Activated CD8-positive, alpha-beta T cell treated with anti-CD3 and anti-CD28 coated beads for 36 hours (primary cell): ENCODE results near the gene CCR5. TPM values are rescaled to one million over a fixed set of nuclear protein-coding genes. Genes with fewer than 3 reads are reported as not detected.
A peak's percentile ranks its signal among the peaks of the same experiment; 100 is the strongest.

Source experiments
- ATAC-seq: fragments of 200-7000 bp; cut with Tn5 transposase; one replicate; pipeline ENCODE4 v1.10.0; 2021; ENCODE audit warnings: mild to moderate bottlenecking, moderate library complexity
- CTCF ChIA-PET: fragments of 350-600 bp; sonication (Branson Sonifier 250); formaldehyde crosslinking; loops from one replicate; lab custom pipeline; 2021; ENCODE audit warnings: antibody characterized with exemption; lab: Charles Lee
- POLR2A ChIA-PET: fragments of 350-600 bp; sonication (Branson Sonifier 250); formaldehyde crosslinking; loops from one replicate; lab custom pipeline; 2021; ENCODE audit warnings: antibody characterized with exemption; lab: Charles Lee
- DNase-seq: peaks from one replicate; pipeline ENCODE4 v3.0.0-alpha.2; 2020
- H3K27ac Mint-ChIP-seq: one replicate; pipeline ENCODE4 v1.8.0; 2021; ENCODE audit warnings: mild to moderate bottlenecking, mixed read lengths
- H3K27me3 Mint-ChIP-seq: one replicate; pipeline ENCODE4 v1.8.0; 2021; ENCODE audit warnings: mixed read lengths
- H3K36me3 Mint-ChIP-seq: one replicate; pipeline ENCODE4 v1.8.0; 2021; ENCODE audit warnings: low read depth, mixed read lengths
- H3K4me1 Mint-ChIP-seq: one replicate; pipeline ENCODE4 v1.8.0; 2021; ENCODE audit warnings: low read depth, mixed read lengths
- H3K4me3 Mint-ChIP-seq: one replicate; pipeline ENCODE4 v1.8.0; 2021; ENCODE audit warnings: mild to moderate bottlenecking, moderate library complexity, mixed read lengths
- H3K9me3 Mint-ChIP-seq: one replicate; pipeline ENCODE4 v1.8.0; 2021; ENCODE audit warnings: mixed read lengths
- CTCF ChIP-seq: fragments of 200-600 bp; IDR thresholded peaks from one replicate; pipeline ENCODE4 v1.8.0; 2022; ENCODE audit warnings: antibody characterized with exemption, mild to moderate bottlenecking
- intact Hi-C: fragments of 100-400 bp; cut with micrococcal nuclease; formaldehyde crosslinking; loops from one replicate; pipeline ENCODE4 v1.10.0; 2022
- total RNA-seq, 2 experiments: library from RNA; stranded (reverse); gene quantifications; one replicate each; pipeline ENCODE4 v1.2.3, GENCODE V29; 2021

Gene CCR5
- total RNA-seq, 2 experiments from 2014 or later: 1.7 to 2.2 TPM

- DNase-seq (no peak), ATAC-seq (no peak)
- ChIA-PET POLR2A (interaction anchor here (1.2 to 1.7 kb wide), 5 partner anchors 11 to 191 kb away, joined by 3 to 7 read pairs (median 3); no protein-coding TSS in a partner anchor), CTCF (interaction anchor here (1.0 to 2.5 kb wide), 4 partner anchors 11 to 36 kb away, joined by 3 to 6 read pairs (median 4); partner anchors contain the start of gene CCR5)
- intact Hi-C loops: no loop called here
- TF ChIP-seq CTCF: no peak
- Mint-ChIP-seq H3K4me3 (peak overlapping the region; percentile 82), H3K36me3 (no peaks in the 10 kb centered on the region), H3K27me3 (no peaks in the 10 kb centered on the region), H3K9me3 (no peaks in the 10 kb centered on the region), H3K4me1 (peaks cover 36% of the 10 kb centered on the region), H3K27ac (peak overlapping the region; percentile 89)
These were observed 35.7 kb downstream of the CCR5 start for GRCh38 chr3:46406443-46406787.

- no peaks in the 10 kb centered on the region for H3K27me3 Mint-ChIP-seq
- CTCF ChIA-PET: interaction anchor here (0.8 to 2.5 kb wide), 12 partner anchors 8 to 329 kb away, joined by 3 to 9 read pairs (median 4); partner anchors contain the start of gene CCR5
These were observed 36.3 kb downstream of the CCR5 start, which contains the start of the genes CCR5AS and CCRL2 for GRCh38 chr3:46406788-46407611. TSS of gene CCR5AS (minus strand) at chr3:46407066. TSS of gene CCRL2 (plus strand) at chr3:46407259. CDS start at chr3:46408080, 821 bp downstream.

GRCh38 chr3:46407970-46408369 is 37.2 kb downstream of the CCR5 start:
- CTCF ChIA-PET: interaction anchor here (0.8 to 2.5 kb wide), 10 partner anchors 9 to 330 kb away, joined by 3 to 9 read pairs (median 4); partner anchors contain the start of gene CCR5
- Mint-ChIP-seq H3K36me3 (no peaks in the 10 kb centered on the region), H3K4me3 (peak overlapping the region; percentile 82), H3K9me3 (no peaks in the 10 kb centered on the region), H3K4me1 (peaks cover 36% of the 10 kb centered on the region), H3K27me3 (no peaks in the 10 kb centered on the region), H3K27ac (peak overlapping the region; percentile 39)
- intact Hi-C loops: no loop called here
- POLR2A ChIA-PET: interaction anchor here (0.9 kb wide), 2 partner anchors 108 to 132 kb away, joined by 3 read pairs; no protein-coding TSS in a partner anchor
- ATAC-seq: no peak
- DNase-seq: no peak
- TF ChIP-seq CTCF: no peak

More at GRCh38 chr3:46406788-46407611, 36.3 kb downstream of the CCR5 start, which contains the start of the genes CCR5AS and CCRL2:
- ATAC-seq (peak; percentile 89), DNase-seq (peak; percentile 74)
- Mint-ChIP-seq H3K4me3 (peak within 1 kb of the TSS; percentile 82), H3K9me3 (no peaks in the 10 kb centered on the region), H3K27ac (peak within 1 kb of the TSS; percentile 89), H3K36me3 (no peaks in the 10 kb centered on the region), H3K4me1 (peaks cover 36% of the 10 kb centered on the region)
- POLR2A ChIA-PET: interaction anchor here (0.9 to 1.7 kb wide), 8 partner anchors 10 to 191 kb away, joined by 3 to 7 read pairs (median 3); partner anchors contain the start of gene CCR2
- TF ChIP-seq CTCF: peak; percentile 9
- intact Hi-C loops: no loop called here

GRCh38 chr3:46408853-46409252 is 38.1 kb downstream of the CCR5 start:
- CTCF ChIA-PET: interaction anchor here (1.2 to 1.9 kb wide), 4 partner anchors 80 to 149 kb away, joined by 3 to 6 read pairs (median 4); no protein-coding TSS in a partner anchor
- intact Hi-C loops: no loop called here
- no peak for TF ChIP-seq CTCF
- H3K4me1 Mint-ChIP-seq: peaks cover 36% of the 10 kb centered on the region
- no peak overlapping the region for H3K27ac Mint-ChIP-seq
- ATAC-seq (no peak), DNase-seq (no peak)
- H3K27me3 Mint-ChIP-seq: no peaks in the 10 kb centered on the region
- POLR2A ChIA-PET: no interaction called here
- H3K4me3 Mint-ChIP-seq: no peak overlapping the region
- H3K9me3 Mint-ChIP-seq: no peaks in the 10 kb centered on the region
- no peaks in the 10 kb centered on the region for H3K36me3 Mint-ChIP-seq
